HG02763 (cell line): Measurements from ENCODE around the gene NARF.
"Not testable (repeated sequence)": the region's sequence is repeated elsewhere in the genome, so short reads cannot be mapped to it uniquely, and the experiment has no call there.

Source experiments
- ATAC-seq: cut with Tn5 transposase; IDR thresholded peaks from one replicate; pipeline ENCODE4 v1.9.1; 2021; ENCODE audit warnings: mild to moderate bottlenecking, moderate library complexity; ENCODE audit not compliant: unreplicated experiment

Gene NARF

DNA sequence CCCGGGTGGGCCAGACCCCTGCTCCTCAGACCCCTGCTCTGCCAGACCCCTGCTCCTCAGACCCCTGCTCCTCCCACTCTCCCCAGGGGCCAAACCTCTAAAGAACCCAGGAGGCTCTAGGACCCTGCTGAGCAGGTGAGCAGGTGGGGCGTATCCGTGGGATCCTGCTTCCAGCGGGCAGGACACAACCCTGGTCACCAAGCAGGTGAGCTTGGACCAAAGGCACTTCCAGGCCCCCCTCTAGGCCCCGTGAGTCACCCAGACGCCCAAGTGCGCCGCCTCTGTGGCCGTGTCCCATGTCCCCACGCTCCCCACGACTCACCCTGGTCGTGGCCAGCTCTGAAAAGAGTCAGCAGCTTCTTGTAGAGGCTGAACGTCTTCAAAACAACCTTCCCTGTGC, 13.0 kb upstream of the NARF start:
- no peak for ATAC-seq

DNA sequence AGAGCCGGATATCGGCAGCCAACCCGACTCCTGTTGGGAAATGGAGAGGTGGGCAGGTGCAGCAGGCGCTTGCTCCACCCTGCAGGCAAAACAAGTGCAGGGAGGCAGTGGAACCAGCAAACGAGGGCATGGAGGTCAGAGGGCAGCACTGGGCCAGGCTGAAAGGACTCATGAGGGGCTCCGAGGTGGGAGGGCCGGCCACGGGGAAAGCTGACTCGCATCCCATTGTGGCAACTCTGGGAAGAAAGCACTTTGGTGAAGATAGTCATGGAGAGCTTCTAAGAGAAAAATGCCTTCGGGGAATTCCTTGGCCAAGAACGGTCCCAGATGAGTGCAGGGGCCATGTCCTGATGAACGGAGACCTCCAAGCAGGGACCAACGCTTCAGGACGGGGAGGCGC, 12.4 kb upstream of the NARF start:
- ATAC-seq: no peak

DNA sequence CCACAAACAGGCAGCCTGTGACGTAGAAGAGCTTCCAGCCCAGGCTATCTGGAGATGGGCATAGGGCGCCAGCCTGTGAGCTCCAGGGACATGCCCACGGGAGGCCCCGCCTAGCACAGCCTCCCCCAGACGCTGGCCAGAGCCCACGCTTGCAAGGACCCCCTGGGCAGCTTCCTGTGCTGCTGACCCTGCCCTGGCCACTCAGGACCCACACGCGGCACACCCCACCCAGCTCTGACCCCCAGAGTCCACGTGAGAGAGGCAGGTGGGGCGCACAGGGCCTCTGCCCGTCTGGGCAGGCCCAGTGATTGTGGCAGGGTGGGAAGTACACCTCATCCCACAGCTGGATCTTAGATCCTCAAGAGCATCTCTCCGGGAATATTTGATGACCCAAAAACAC, 11.9 kb upstream of the NARF start:
- no peak for ATAC-seq

DNA sequence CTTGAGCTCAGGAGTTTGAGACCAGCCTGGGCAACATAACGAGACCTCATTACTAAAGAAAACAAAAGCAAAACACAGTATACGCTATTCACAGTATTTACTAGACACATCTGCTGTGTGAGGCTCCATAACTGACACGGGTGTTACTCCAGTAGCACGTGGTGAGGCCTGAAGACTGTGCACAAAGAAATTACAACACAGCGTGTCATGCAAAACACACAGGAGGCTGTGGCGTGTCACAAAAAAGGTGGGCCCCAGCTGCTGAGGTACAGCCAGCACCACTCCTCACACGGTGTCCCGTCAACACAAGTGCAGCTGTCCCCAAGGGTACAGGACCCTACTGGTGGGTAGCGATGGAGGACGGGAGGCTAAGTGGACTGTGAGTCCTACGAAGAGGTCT, 10.7 kb upstream of the NARF start:
- no peak for ATAC-seq

DNA sequence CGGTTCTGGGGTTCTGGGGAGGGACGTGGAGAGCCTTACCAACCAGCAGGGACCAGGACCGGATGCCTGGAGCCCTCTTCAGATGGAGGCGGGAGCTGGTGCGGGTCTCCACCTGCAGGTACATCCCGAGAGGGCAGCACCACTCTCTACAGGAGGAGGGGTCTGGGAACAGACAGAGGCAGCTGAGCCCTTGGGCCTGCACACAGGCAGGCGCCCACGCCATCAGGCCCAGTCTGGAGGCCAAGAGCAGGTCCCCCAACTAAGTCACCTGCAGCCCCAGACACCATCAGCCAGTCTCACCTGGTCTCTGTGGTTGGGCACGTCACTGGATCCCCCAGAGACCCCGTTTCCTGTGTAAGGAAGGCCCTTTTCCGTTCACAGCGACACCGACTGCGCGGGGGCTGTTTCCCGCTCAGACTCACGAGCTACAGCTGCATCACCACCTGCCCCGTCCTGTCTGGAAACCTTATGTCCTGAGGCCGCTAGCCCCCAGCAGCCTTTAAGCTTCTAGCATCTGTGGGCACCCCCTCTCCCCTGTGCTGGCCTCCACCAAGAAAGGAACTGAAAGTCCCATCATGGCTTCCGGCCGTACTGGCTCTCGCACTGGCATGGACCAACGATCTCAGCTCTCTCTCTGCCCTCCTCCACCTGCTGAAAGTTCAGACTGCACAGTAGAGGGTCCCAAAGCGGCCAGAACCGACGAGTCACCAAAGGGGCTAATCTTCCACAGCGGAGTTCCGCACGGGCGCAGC, 9.2 kb upstream of the NARF start:
- ATAC-seq: peak; percentile 45

DNA sequence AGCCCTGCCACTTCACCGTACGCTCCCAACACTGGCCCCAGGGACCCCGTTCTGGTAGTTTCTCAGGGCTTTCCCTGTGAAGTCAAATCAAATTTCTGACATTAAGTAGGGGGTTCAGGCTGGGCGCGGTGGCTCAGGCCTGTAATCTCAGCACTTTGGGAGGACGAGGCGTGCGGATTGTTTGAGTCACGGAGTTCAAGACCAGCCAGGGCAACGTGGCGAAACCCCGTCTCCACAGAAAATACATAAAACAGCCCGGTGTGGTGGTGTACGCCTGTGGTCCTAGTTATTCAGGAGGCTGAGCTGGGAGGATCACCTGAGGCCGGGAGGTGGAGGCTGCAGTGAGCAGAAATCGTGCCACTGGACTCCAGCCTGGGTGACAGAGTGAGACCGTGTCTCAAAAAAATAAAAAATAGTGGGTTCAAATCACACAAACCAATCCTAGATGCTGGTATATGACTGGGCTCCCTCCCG, 8.6 kb upstream of the NARF start:
- no peak for ATAC-seq

DNA sequence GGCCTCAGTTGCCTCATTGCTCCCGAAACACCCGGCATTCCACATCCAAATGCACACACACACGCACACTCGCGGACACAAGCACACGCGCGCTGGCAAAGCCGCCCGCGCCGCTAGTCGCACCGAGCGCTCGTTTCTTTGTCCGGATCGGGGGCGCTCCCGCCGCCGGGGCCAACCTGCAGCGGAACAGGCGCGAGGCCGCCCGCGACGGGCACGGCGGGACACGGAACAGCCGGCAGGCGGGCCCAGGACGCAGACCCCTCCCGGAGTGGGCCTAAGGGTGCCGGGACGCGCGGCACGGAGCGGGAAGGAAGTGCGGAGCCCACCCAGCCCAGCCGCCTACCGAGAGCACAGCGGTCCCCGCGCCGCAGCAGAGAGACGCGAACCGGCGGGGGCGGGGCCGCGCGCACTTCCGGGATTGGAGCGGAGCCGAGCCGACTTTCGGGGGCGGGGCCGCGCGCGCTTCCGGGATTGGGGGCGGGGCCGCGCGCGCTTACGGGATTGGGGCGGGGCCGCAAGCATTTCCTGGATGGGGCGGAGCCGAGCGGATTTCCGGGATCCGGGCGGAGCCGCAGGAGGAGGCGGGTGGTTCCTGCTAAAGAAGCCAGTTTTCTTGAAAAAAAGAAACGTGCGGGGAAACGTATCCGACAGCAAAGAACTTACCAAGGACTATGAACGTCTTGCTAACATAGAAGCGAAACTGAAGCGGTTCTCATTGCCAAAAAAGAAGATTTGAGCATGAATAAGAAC, 8.0 kb upstream of the NARF start, which contains the start of gene CYBC1:
Gene CYBC1 (minus strand): TSS at position 396 of the 750 bp plus-strand sequence. CDS start 1,498 bp downstream, outside the sequence.
- ATAC-seq: peak; percentile 69

DNA sequence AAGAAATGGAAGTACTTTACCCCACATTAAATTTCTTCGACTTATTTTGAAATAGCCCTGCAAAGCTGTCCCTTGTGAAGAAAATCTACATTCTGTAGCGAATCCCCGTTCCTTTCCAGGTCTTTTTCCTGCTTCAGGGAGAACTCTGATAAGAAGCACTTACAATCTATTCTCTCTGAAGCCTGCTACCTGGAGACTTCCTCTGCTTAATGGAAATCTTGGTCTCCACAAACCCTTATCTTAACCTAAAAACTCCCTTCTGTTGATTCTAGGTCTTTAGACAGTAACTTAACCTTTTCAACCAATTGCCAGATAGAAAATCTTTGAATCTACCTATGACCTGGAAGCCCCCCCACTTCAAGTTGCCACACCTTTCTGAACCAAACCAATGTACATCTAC, 6.4 kb upstream of the NARF start:
- no peak for ATAC-seq

DNA sequence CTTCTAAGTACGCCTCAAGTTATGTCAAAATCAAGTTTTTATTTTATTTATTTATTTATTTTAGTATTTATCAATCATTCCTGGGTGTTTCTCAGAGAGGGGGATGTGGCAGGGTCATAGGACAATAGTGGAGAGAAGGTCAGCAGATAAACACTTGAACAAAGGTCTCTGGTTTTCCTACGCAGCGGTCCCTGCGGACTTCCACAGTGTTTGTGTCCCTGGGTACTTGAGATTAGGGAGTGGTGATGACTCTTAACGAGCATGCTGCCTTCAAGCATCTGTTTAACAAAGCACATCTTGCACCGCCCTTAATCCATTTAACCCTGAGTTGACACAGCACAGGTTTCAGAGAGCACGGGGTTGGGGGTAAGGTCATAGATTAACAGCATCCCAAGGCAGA, 5.4 kb upstream of the NARF start:
- ATAC-seq: not testable (repeated sequence)

DNA sequence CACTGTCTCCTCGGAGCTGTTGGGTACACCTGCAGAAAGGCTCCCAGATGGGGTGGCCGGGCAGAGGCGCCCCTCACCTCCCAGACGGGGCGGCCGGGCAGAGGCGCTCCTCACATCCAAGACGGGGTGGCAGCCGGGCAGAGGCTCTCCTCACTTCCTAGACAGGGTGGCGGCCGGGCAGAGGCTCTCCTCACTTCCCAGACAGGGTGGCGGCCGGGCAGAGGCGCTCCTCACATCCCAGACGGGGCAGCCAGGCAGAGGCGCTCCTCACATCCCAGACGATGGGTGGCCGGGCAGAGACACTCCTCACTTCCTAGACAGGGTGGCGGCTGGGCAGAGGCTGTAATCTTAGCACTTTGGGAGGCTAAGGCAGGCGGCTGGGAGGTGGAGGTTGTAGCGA, 4.8 kb upstream of the NARF start:
- ATAC-seq: not testable (repeated sequence)

DNA sequence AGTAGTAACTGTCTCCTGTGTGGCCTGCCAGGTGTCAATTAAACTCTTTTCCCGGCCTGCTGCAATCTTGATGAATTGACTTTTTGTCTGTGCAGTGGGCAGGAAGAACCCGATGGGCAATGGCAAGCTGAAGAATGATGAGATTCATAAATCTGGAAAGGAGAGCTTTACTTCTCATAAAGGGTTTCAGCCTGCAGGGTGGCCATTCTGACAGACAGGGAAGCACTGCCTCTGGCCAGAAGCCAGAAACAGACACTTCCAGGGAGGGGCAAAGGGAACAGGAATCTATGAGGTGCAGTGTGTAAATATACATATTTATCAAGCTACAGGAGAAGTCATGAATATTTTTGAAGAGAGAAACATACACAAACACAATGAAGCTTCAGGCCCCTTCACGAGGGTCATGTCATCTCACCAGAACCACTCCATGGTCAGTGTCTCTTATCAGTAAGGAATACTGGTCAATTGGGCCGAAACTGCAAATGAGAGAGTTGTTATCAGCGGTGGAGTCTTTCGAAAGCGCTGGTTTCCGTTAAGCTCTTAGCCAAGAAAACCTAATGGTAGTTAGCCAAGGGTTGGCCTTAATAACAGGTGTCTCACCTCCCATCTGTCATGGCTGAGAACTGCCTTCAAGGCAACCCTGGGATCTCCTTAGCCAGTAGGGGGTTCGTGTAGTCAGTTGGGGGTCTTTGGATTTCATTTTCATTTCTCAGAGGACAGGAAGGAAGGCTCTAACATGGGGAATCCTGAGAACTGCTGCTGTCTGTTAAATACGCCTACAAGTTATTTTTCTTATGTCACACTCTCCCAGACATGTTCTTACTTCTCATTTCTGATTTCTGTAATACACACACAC, 1.2 kb upstream of the NARF start:
- ATAC-seq: no peak

DNA sequence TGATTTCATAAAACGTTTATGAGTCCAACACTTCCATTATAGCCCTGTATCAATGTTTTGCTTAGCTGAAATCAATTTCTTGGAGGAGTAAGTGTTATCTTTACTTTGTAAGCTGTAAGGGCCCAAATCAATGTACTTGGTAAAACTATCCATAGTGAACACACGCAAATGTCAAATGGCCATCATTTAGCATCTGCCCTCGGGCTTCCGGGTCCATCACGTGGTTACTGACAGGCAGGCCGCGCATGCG, 687 bp upstream of the NARF start:
- no peak for ATAC-seq

DNA sequence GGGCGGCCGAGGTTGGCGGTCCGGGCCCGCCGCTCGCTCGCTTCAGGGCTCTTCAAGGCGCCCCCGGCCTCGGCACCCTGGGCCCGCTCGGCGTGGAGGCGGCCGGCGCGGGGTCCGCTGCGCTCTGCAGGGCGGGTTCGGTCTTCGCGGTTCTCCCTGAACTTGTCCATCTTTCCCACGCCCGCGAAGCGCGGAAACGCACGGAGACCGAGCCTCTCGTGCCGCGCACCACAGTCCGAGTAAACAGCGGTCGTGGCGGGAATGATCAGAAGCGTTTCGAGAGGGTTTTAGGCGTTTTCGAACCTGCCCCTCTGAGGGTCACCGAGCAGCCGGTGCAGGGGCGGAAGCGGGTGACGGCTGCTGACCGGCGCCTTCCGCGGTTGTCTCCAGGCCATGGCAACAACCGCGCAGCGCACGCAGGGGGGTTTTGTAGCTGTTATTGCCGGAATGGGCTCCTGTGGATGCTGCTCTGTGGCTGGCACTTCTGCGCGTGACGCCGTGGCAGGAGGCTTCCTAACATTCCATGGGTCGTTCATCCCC, 414 bp downstream of the NARF start:
- no peak for ATAC-seq

DNA sequence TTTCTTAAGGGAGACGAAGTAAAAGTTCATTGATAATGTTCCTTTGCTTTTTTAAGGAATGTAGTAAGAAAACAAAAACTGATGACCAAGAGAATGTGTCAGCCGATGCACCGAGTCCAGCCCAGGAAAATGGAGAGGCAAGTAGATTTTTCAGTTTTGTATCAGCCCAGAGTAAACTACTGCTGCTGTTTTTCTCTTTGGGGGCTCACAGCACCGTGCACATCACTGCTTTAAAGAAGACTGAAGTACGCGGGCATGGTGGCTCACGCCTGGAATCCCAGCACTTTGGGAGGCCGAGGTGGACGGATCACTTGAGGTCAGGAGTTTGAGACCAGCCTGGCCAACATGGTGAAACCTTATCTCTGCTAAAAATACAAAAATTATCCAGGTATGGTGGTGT, 1.4 kb downstream of the NARF start:
- ATAC-seq: not testable (repeated sequence)

DNA sequence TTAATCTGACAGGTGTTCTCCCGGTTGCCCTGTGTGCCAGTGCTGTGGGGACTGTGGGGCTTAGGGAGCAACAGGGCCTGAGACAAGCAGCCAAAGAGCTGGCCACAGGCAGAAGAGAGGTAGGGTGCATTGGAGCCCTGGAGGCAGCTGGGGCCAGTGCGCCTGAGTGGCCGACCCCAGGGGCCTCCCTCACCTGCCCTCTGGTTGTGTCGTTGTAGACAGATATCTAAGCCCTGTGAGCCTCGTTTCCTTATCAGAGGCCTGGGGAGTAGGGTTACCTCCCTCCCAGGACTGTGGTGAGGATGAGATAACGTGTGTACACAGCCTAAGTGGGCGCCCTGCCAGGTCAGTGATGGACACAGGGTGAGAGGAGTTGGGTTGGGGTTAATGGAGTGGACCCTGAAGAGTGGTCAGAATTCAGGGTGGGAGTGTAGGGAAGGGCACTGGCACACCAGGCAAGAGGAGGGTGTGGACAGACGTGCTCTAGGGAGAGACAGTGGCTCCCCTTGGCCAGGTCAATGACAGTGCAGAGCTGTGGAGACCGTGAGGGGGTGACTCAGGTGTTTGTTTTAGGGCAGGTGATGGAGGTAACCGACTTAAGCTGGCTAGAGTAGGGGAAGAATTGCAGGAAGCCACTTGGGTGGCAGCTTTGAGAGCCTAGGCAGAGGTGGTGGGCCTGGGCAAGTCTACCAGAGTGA, 3.4 kb downstream of the NARF start:
- ATAC-seq: no peak

DNA sequence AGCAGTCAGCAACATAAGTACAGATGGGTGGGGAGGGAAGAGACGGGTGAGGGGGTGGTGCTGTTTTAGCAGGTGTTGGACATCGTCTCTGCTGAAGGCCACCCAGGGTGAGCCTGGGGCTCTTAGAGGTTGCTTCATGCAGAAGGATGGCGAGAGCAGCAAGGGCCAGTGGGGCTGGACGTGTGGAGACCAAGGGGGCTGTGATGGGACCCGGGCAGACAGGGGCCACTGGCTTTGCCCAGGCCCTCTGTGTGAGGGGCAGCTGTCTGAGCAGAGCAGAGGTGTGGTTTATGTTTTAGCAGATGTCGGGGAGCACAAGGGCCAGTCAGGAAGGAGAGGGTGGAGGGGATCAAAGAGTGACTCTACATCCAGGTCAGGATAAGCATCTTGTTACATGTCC, 4.8 kb downstream of the NARF start:
- no peak for ATAC-seq

DNA sequence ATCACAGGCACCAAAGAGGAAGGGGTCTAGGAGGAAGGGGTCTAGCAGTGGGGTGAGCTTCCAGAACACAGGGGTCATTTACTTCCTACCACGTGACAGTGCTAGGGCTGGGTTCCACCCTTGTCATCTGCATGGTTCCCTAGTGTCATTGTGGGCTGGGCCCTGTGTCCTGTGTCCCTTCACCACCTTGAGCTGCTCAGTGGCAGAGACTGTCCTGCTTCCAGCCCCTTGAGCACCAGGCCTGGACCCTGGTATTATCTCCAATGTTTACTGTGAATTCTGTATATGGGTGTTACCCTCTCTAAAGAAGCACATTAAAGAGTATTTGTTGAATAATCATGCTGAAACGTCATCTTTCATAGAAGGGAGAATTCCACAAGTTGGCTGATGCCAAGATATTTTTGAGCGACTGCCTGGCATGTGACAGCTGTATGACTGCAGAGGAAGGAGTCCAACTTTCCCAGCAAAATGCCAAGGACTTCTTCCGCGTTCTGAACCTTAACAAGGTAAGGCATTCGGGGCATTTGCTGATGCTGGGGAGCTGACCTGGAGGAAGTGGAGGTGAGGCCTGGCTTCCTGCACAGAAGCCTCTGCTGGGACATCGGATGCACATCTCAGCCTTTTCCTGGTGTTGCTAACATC, 5.5 kb downstream of the NARF start:
- ATAC-seq: no peak

DNA sequence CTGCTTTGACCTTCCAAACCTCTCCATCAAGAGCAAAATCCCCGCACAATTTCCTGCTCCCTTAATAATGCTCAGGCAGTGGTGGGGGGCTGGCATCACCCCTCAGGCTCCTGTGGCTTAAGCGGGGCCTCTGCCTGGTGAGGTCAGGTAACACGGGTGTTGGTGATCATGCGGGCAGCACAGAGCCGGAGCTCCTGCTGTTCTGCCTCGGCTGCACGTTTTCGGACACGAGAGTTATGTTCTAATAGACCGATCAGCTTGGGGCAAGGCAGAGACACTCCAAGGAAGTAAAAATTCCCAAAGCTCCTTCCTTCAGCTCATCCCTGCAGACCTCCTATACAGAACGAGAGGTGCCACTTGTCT, 6.0 kb downstream of the NARF start:
- ATAC-seq: no peak

DNA sequence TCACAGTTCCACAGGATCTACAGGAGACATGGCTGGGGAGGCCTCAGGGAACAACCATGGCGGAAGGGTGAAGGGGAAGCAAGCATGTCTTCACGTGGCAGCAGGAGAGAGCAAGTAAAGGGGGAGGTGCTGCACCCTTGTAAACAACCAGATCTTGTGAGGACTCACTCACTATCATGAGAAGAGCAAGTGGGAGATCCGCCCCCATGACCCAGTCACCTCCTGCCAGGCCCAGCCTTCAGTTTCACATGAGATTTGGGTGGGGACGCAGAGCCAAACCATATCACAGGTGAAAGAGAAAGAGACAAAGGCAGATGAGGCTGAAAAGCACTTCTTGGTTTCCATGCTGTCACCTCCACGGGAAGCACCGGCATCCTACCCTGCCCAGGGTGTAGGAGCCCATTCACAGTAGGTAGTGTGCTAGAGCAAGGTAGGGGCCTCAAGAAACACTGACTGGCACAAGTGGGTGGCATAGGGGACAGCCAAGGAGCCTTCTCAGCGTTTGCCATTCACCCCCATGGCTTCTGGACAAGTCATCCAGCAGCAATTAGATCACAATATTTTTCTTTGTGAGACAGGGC, 6.6 kb downstream of the NARF start:
- no peak for ATAC-seq

DNA sequence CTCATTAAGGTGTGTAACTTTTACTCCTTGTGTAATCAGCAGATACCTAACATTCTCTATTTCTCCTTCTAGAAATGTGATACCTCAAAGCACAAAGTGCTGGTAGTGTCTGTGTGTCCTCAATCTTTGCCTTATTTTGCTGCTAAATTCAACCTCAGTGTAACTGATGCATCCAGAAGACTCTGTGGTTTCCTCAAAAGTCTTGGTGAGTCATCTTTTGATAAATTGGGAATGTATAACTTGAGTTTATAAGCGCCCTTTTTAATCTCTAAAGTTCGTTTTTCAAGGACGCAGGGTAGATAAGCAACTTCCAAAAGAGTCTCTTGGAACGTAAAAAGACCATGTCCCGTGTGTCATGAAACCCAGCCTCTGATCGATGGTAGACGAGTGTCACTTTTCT, 10.2 kb downstream of the NARF start:
- ATAC-seq: no peak
